GM19438 (cell line): ENCODE measurements around the gene OR52K2.
"Not testable (repeated sequence)": the region's sequence is repeated elsewhere in the genome, so short reads cannot be mapped to it uniquely, and the experiment has no call there.

Source experiments
- ATAC-seq: cut with Tn5 transposase; IDR thresholded peaks from one replicate; pipeline ENCODE4 v1.9.1; 2021; ENCODE audit warnings: low read depth; ENCODE audit not compliant: unreplicated experiment

Gene OR52K2

DNA sequence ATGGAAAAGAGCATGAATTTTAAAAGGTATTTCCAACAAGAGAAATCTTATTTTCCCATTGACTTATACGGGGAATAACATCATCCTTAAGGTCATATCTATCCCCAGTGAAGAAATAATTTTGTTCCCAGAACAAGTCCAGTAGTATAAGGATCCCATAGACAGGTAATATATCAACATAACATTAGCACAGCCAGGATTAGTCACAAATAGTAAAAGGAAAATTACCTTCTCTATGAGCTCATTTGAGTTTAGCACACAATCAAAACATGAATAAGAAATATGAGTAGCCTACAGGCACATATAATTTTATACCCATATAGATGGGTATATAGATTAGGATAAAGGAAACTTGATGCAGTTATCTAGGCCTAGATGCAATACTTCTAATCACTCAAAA lies 30.5 kb downstream of the OR52K2 start:
- no peak for ATAC-seq

DNA sequence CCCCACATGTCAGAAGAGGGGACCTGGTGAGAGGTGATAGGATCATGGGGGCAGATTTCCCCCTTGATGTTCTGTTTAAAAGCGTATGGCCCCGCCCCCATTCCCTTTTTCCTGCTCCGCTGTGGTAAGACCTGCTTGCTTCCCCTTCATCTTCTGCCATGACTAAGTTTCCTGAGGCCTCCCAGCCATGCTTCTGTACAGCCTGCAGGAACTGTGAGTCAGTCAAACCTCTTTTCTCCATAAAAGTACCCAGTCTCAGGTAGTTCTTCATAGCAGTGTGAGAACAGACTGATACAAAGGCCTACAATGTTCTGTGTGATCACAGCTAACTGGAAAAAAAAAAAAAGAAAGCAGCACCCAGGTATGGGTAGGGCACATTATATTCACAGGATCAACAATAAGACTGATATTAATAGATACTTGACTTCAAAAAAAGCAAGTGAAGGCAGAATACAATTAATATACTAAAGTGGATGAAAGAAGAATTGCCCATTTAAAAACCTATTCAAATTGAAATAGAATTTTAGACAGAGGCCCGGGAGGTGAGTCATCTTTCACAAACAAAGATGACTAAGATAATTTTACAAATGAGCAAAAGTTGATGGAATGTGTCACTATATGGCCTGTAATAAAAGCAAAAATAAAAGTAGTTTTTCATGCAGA lies 31.6 kb downstream of the OR52K2 start:
- no peak for ATAC-seq

GRCh38 chr11:4481240-4481582 lies 32.1 kb downstream of the OR52K2 start:
- ATAC-seq = no peak

GRCh38 chr11:4482445-4482844 lies 33.4 kb downstream of the OR52K2 start, which contains the start of gene OR52K1:
Gene OR52K1 (plus strand): TSS chr11:4482646. CDS start chr11:4488901, 6,255 bp downstream.
- no peak for ATAC-seq

GRCh38 chr11:4484310-4484709 lies 35.2 kb downstream of the OR52K2 start:
- no peak for ATAC-seq

- ATAC-seq = not testable (repeated sequence)
Measured at GRCh38 chr11:4491405-4491804, 42.3 kb downstream of the OR52K2 start.

GRCh38 chr11:4491878-4492606 lies 42.9 kb downstream of the OR52K2 start:
- ATAC-seq = no peak

- no peak for ATAC-seq
Measured at GRCh38 chr11:4493480-4493818, 44.4 kb downstream of the OR52K2 start.

GRCh38 chr11:4495487-4495886 lies 46.4 kb downstream of the OR52K2 start:
- no peak for ATAC-seq

DNA sequence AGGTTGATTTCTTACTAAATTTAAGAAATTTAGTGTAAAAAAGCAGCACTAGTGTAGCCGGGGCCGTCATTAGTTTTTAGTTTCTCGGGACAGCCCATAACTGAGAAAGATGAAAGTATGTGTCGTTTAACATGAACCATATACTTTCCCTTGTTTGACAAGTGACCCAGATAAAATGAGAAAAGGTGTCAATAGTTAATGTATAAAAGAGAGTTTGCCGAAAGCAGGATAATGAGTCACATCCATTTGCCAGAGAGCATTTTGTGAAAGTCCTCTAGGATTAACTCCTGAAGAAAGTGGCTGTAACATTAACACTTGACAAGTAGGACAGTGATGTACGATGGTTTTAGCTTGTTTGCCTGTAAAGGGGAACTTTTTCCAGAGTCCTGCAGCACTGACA lies 46.9 kb downstream of the OR52K2 start:
- ATAC-seq = no peak

DNA sequence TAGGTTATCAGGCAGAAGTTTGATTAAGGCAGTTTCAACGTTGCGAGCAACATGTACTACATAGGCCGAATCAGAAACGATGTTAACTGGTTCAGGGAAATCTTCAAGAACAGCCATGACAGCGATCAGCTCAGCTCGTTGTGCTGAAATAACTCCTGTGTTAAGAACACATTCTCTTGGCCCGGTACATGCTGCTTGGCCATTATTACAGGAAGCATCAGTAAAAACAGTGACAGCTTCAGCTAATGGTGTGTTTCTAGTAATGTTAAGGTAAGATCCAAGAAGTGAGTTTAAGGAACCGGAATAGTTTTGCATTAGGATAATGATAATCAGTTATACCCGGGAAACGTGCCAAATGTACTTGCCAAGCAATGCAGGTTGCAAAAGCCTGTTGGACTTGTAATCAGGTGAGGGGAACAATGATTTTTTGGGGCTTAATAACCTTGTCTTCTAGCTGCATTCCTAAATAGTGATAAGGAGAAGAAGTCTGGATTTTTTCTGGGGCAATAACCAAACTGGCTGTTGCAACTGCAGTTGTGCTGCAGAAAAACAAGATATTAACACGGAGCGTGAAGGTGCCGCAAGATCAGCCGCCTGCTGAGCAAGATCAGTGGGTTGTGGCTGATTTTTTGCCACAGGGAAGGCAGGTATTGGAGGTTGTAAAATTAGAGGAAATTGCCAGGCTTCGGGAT lies 47.6 kb downstream of the OR52K2 start:
- no peak for ATAC-seq
